Right lung (tissue), 10 donors: ENCODE measurements around the gene POR. TPM values are rescaled to one million over a fixed set of nuclear protein-coding genes. Genes with fewer than 3 reads are reported as not detected.
"Not testable (repeated sequence)": the region's sequence is repeated elsewhere in the genome, so short reads cannot be mapped to it uniquely, and the experiment has no call there.

ENCODE experiments used
- DNase-seq, 2 donors: peaks; one replicate each; pipeline ENCODE4 v3.0.0-alpha.2; 2013
- long read RNA-seq, 8 donors: transcript quantifications; one replicate each; lab custom pipeline, GENCODE V29; 2026
- polyA plus RNA-seq, 5 donors: library from polyadenylated mRNA; unstranded; fragments of 120-200 nt; gene quantifications; one replicate each; pipeline versions ENCODE4 v1.2.1 to v1.2.3, GENCODE V29; 2013; ENCODE audit warnings: inconsistent platforms in 1 of 5, low replicate concordance in 1 of 5; ENCODE audit not compliant: insufficient read length in 5 of 5, insufficient read depth in 1 of 5

The POR gene
- polyA plus RNA-seq = 10 to 100 TPM; 40.9 to 62.8 (median 48.1) TPM
- long read RNA-seq, donor 1, transcript POR-218 (16 exons, 2,522 nt) = major isoform, 8 of 11 reads
- long read RNA-seq, donor 1, partial matches to known transcripts = 0 of 11 reads
- long read RNA-seq, donor 1, other reads (novel, unspliced or antisense) = 0 of 11 reads
- long read RNA-seq, donor 2, partial matches to known transcripts = 0 of 14 reads
- long read RNA-seq, donor 2, other reads (novel, unspliced or antisense) = 12 of 14 reads
- long read RNA-seq, donor 3, partial matches to known transcripts = 19 of 30 reads
- long read RNA-seq, donor 3, other reads (novel, unspliced or antisense) = 8 of 30 reads
- long read RNA-seq, donor 4, partial matches to known transcripts = 0 of 15 reads
- long read RNA-seq, donor 4, other reads (novel, unspliced or antisense) = 10 of 15 reads
- long read RNA-seq, donor 5, partial matches to known transcripts = 8 of 27 reads
- long read RNA-seq, donor 5, other reads (novel, unspliced or antisense) = 15 of 27 reads
- long read RNA-seq, donor 6, transcript POR-218 (16 exons, 2,522 nt) = major isoform, 9 of 22 reads
- long read RNA-seq, donor 6, partial matches to known transcripts = 0 of 22 reads
- long read RNA-seq, donor 6, other reads (novel, unspliced or antisense) = 12 of 22 reads
- long read RNA-seq, donor 7, transcript POR-218 (16 exons, 2,522 nt) = major isoform, 8 of 64 reads
- long read RNA-seq, donor 7, partial matches to known transcripts = 6 of 64 reads
- long read RNA-seq, donor 7, other reads (novel, unspliced or antisense) = 49 of 64 reads
- long read RNA-seq, donor 8, partial matches to known transcripts = 0 of 3 reads
- long read RNA-seq, donor 8, other reads (novel, unspliced or antisense) = 0 of 3 reads

GRCh38 chr7:75914655-75915415, at the start of gene POR:
Gene POR (plus strand): TSS chr7:75915155. CDS start chr7:75954002, 38,847 bp downstream.
- peak; percentile 94 to 95 for DNase-seq

GRCh38 chr7:75866114-75866488, 48.9 kb upstream of the POR start:
- DNase-seq = no peak

GRCh38 chr7:75866489-75867389, 48.2 kb upstream of the POR start:
- peak in 1 of 2 donors; percentile 51 for DNase-seq

- no peak for DNase-seq
Measured at GRCh38 chr7:75867390-75867717, 47.6 kb upstream of the POR start.

GRCh38 chr7:75868153-75868552, 46.8 kb upstream of the POR start:
- no peak for DNase-seq

- no peak for DNase-seq
Measured at GRCh38 chr7:75869776-75870379, 45.1 kb upstream of the POR start.

- DNase-seq = no peak
Measured at GRCh38 chr7:75870557-75871161, 44.3 kb upstream of the POR start.

GRCh38 chr7:75872073-75872782, 42.7 kb upstream of the POR start:
- no peak for DNase-seq

GRCh38 chr7:75874180-75874579, 40.8 kb upstream of the POR start:
- not testable (repeated sequence) for DNase-seq

- no peak for DNase-seq
Measured at GRCh38 chr7:75875113-75876080, 39.6 kb upstream of the POR start.

- no peak for DNase-seq
Measured at GRCh38 chr7:75876126-75876881, 38.7 kb upstream of the POR start.

- no peak for DNase-seq
Measured at GRCh38 chr7:75878312-75878768, 36.6 kb upstream of the POR start.

- DNase-seq = peak; percentile 93 to 94
Measured at GRCh38 chr7:75878769-75879611, 36.0 kb upstream of the POR start, which contains the start of gene RHBDD2. Gene RHBDD2 (plus strand): TSS chr7:75879034. CDS start chr7:75879083, 49 bp downstream.

GRCh38 chr7:75879771-75880184, 35.2 kb upstream of the POR start:
- no peak for DNase-seq

- DNase-seq = no peak
Measured at GRCh38 chr7:75880242-75880641, 34.7 kb upstream of the POR start.

- DNase-seq = no peak
Measured at GRCh38 chr7:75881436-75882095, 33.4 kb upstream of the POR start.
